ENCODE measurements around the gene KLHDC8B. TPM values are rescaled to one million over a fixed set of nuclear protein-coding genes. Genes with fewer than 3 reads are reported as not detected.
A peak's percentile ranks its signal among the peaks of the same experiment; 100 is the strongest.

KLHDC8B gene
- total RNA-seq, 2 donors from 2014 or later = 22.4 to 29.8 TPM

- Histone ChIP-seq H3K4me3 (no peak overlapping the region), H3K4me1 (ENCODE audit: control insufficient read depth in 1 of 2, low read depth in 2 of 2) (peaks cover 7 to 28% of the 10 kb centered on the region in 2 donors), H3K9me3 (no peaks in the 10 kb centered on the region), H3K27ac (no peak overlapping the region), H3K36me3 (peaks cover 16% of the 10 kb centered on the region), H3K27me3 (replicated peaks; ENCODE audit: insufficient read depth) (no peaks in the 10 kb centered on the region)
- no peak for ATAC-seq (ENCODE audit: insufficient number of reproducible peaks, low FRiP score, low read depth)
- TF ChIP-seq CTCF (IDR thresholded peaks at IDR 0.05) = no peak
- no peak for DNase-seq (ENCODE audit: low spot score)
These were observed 7.8 kb upstream of the KLHDC8B start for GRCh38 chr3:49163609-49164008.

GRCh38 chr3:49164983-49165720 lies 6.2 kb upstream of the KLHDC8B start:
- TF ChIP-seq CTCF (IDR thresholded peaks at IDR 0.05) = no peak
- Histone ChIP-seq H3K27me3 (replicated peaks; ENCODE audit: insufficient read depth) (no peaks in the 10 kb centered on the region), H3K4me1 (ENCODE audit: control insufficient read depth in 1 of 2, low read depth in 2 of 2) (peaks cover 7 to 29% of the 10 kb centered on the region in 2 donors), H3K36me3 (peaks cover 16% of the 10 kb centered on the region), H3K4me3 (peak overlapping the region; percentile 95), H3K27ac (peak overlapping the region; percentile 86 to 87), H3K9me3 (no peaks in the 10 kb centered on the region)
- ATAC-seq (ENCODE audit: insufficient number of reproducible peaks, low FRiP score, low read depth) = no peak
- DNase-seq (ENCODE audit: low spot score) = no peak

GRCh38 chr3:49165771-49166751 lies 5.3 kb upstream of the KLHDC8B start, which contains the start of gene CCDC71:
CCDC71 (minus strand) TSS chr3:49166331; CDS start chr3:49164208, 2,123 bp downstream.
- peaks cover 16% of the 10 kb centered on the region for H3K36me3 ChIP-seq
- H3K4me1 ChIP-seq (ENCODE audit: control insufficient read depth in 1 of 2, low read depth in 2 of 2) = peaks cover 7 to 37% of the 10 kb centered on the region in 2 donors
- H3K4me3 ChIP-seq = peak within 1 kb of the TSS; percentile 95
- no peaks in the 10 kb centered on the region for H3K9me3 ChIP-seq
- no peaks in the 10 kb centered on the region for H3K27me3 ChIP-seq (replicated peaks; ENCODE audit: insufficient read depth)
- DNase-seq (ENCODE audit: low spot score) = no peak
- ATAC-seq (ENCODE audit: insufficient number of reproducible peaks, low FRiP score, low read depth) = no peak
- TF ChIP-seq CTCF (IDR thresholded peaks at IDR 0.05) = no peak
- H3K27ac ChIP-seq = peak within 1 kb of the TSS; percentile 86 to 87

GRCh38 chr3:49166752-49167556 lies 4.4 kb upstream of the KLHDC8B start:
- H3K4me1 ChIP-seq (ENCODE audit: control insufficient read depth in 1 of 2, low read depth in 2 of 2) = peaks cover 7 to 40% of the 10 kb centered on the region in 2 donors
- H3K9me3 ChIP-seq = no peaks in the 10 kb centered on the region
- peak overlapping the region; percentile 86 to 87 for H3K27ac ChIP-seq
- H3K36me3 ChIP-seq = peaks cover 16% of the 10 kb centered on the region
- H3K4me3 ChIP-seq = peak overlapping the region; percentile 95
- no peak for TF ChIP-seq CTCF (IDR thresholded peaks at IDR 0.05)
- ATAC-seq (ENCODE audit: insufficient number of reproducible peaks, low FRiP score, low read depth) = no peak
- no peak for DNase-seq (ENCODE audit: low spot score)
- H3K27me3 ChIP-seq (replicated peaks; ENCODE audit: insufficient read depth) = no peaks in the 10 kb centered on the region

All from thoracic aorta (tissue), 2 donors.